HTR-8/SVneo (cell line): ENCODE data around the gene MRPS33.
"Not testable (repeated sequence)": the region's sequence is repeated elsewhere in the genome, so short reads cannot be mapped to it uniquely, and the experiment has no call there.

Source experiments
- DNase-seq: peaks from one replicate; pipeline ENCODE4 v3.0.0; 2011; ENCODE audit warnings: low spot score, mixed read lengths; ENCODE audit not compliant: insufficient read length
- FAIRE-seq: peaks from 2 replicates; lab custom pipeline; 2011; peaks lifted over from hg19 to GRCh38; lab: Jason Lieb, UNC

Gene MRPS33

DNA sequence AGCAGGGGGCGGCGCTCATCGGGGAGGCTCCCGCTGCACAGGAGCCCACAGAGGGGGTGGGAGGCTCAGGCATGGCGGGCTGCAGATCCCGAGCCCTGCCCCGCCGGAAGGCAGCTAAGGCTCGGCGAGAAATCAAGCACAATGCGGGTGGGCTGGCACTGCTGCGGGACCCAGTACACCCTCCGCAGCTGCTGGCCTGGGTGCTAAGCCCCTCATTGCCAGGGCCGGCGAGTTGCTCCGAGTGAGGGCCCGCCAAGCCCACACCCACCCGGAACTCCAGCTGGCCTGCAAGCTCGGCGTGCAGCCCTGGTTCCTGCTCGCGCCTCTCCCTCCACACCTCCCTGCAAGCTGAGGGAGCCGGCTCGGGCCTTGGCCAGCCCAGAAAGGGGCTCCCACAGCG is 57.8 kb downstream of the MRPS33 start:
- not testable (repeated sequence) for FAIRE-seq, DNase-seq
